A673 (cell line): ENCODE data around the gene RASSF7.

Experiments used
- EZH2 ChIP-seq: fragments of 200-600 bp; sonication (generic); IDR thresholded peaks from 2 replicates; pipeline ENCODE4 v1.6.1; 2017; ENCODE audit warnings: borderline replicate concordance, low read depth, mild to moderate bottlenecking, mixed read lengths, antibody characterized with exemption, low read length; ENCODE audit not compliant: poor library complexity, severe bottlenecking
- TF ChIP-seq, protein P1 (sequence below): fragments of 300-800, 200-600 bp; sonication (generic); conservative IDR thresholded peaks from 2 replicates; pipeline ENCODE4 v1.5.1; 2017; ENCODE audit warnings: low read depth, mild to moderate bottlenecking, antibody characterized with exemption, low read length, moderate library complexity, mixed read lengths

DNA sequence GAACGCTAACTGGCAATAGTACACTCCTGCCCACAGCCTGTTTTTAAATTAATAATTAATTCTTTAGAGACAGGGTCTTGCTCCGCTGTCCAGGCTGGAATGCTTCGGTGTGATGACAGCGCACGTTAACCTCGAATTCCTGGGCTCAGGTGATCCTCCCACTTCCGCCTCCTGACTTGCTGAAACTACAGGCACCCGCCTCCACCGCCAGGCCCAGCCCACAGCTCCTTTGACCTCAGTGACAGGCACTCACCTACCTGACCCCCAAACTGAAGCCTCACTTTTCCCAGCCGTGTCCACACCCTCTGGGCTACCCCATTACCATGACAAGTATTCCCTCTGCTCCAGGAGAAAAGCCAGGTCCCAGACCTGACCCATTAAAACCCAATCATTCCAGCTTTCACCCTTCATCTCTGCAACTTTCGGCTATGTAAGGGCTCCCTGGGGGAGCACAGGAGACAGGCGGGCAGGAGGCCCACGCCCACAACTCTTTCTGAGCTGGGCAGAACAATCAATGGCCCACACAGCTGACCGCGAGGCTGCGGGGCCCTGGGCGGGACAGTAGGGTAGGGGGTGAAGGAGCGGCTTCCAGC is 962 bp upstream of the RASSF7 start:
- TF ChIP-seq, protein P1, sequence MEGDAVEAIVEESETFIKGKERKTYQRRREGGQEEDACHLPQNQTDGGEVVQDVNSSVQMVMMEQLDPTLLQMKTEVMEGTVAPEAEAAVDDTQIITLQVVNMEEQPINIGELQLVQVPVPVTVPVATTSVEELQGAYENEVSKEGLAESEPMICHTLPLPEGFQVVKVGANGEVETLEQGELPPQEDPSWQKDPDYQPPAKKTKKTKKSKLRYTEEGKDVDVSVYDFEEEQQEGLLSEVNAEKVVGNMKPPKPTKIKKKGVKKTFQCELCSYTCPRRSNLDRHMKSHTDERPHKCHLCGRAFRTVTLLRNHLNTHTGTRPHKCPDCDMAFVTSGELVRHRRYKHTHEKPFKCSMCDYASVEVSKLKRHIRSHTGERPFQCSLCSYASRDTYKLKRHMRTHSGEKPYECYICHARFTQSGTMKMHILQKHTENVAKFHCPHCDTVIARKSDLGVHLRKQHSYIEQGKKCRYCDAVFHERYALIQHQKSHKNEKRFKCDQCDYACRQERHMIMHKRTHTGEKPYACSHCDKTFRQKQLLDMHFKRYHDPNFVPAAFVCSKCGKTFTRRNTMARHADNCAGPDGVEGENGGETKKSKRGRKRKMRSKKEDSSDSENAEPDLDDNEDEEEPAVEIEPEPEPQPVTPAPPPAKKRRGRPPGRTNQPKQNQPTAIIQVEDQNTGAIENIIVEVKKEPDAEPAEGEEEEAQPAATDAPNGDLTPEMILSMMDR: no peak
- no peak for TF ChIP-seq EZH2
